Bronchial epithelial cell (primary cell): ENCODE data around the gene ACOX2. TPM values are rescaled to one million over a fixed set of nuclear protein-coding genes. Genes with fewer than 3 reads are reported as not detected.

ENCODE experiments used
- DNase-seq: peaks from one replicate; pipeline ENCODE4 v3.0.0-alpha.2; 2010; ENCODE audit warnings: low read depth
- FAIRE-seq: peaks from 2 replicates; lab custom pipeline; 2011; peaks lifted over from hg19 to GRCh38; lab: Jason Lieb, UNC
- H3K27me3 ChIP-seq: 2 replicates; pipeline ENCODE4 v1.5.1; 2011; ENCODE audit warnings: low read length; ENCODE audit not compliant: control insufficient read depth, insufficient read depth
- H3K36me3 ChIP-seq: 2 replicates; pipeline ENCODE4 v1.5.1; 2011; ENCODE audit warnings: low read length; ENCODE audit not compliant: control insufficient read depth, insufficient read depth
- H3K4me3 ChIP-seq: 2 replicates; pipeline ENCODE4 v1.5.1; 2011; ENCODE audit warnings: mild to moderate bottlenecking, low read depth, low read length, control low read depth
- CTCF ChIP-seq: IDR thresholded peaks from 2 replicates; pipeline ENCODE4 v1.5.1; 2011; ENCODE audit warnings: mild to moderate bottlenecking, moderate library complexity, low read length, control low read depth, inconsistent platforms; ENCODE audit not compliant: insufficient read depth, severe bottlenecking
- total RNA-seq: library from RNA; depleted of rRNA; stranded (reverse); fragments of >200 nt; gene quantifications from 2 replicates; pipeline ENCODE4 v1.2.1, GENCODE V29; 2014

The ACOX2 gene
- total RNA-seq, 1 donor from 2014 or later, result 0.26 TPM

- no peaks in the 10 kb centered on the region for H3K36me3 ChIP-seq
- FAIRE-seq (no peak), DNase-seq (no peak)
- no peak overlapping the region for H3K4me3 ChIP-seq
- H3K27me3 ChIP-seq, result no peaks in the 10 kb centered on the region
- no peak for TF ChIP-seq CTCF
Measured at GRCh38 chr3:58502872-58503271, 34.1 kb downstream of the ACOX2 start.

- DNase-seq (no peak), FAIRE-seq (no peak)
- Histone ChIP-seq H3K36me3 (no peaks in the 10 kb centered on the region), H3K27me3 (no peaks in the 10 kb centered on the region), H3K4me3 (no peak overlapping the region)
- no peak for TF ChIP-seq CTCF
Measured at GRCh38 chr3:58497097-58497496, 39.9 kb downstream of the ACOX2 start.

- TF ChIP-seq CTCF, result no peak
- H3K36me3 ChIP-seq, result no peaks in the 10 kb centered on the region
- no peak overlapping the region for H3K4me3 ChIP-seq
- DNase-seq (no peak), FAIRE-seq (no peak)
- H3K27me3 ChIP-seq, result no peaks in the 10 kb centered on the region
Measured at GRCh38 chr3:58496206-58496857, 40.7 kb downstream of the ACOX2 start.

GRCh38 chr3:58495101-58495500 is 41.9 kb downstream of the ACOX2 start:
- DNase-seq (no peak), FAIRE-seq (no peak)
- no peak overlapping the region for H3K4me3 ChIP-seq
- H3K27me3 ChIP-seq, result no peaks in the 10 kb centered on the region
- no peak for TF ChIP-seq CTCF
- no peaks in the 10 kb centered on the region for H3K36me3 ChIP-seq

GRCh38 chr3:58494107-58494506 is 42.9 kb downstream of the ACOX2 start:
- no peak for DNase-seq
- TF ChIP-seq CTCF, result no peak
- H3K36me3 ChIP-seq, result no peaks in the 10 kb centered on the region
- no peak for FAIRE-seq
- no peaks in the 10 kb centered on the region for H3K27me3 ChIP-seq
- no peak overlapping the region for H3K4me3 ChIP-seq

- TF ChIP-seq CTCF, result no peak
- Histone ChIP-seq H3K36me3 (no peaks in the 10 kb centered on the region), H3K27me3 (no peaks in the 10 kb centered on the region), H3K4me3 (peak overlapping the region; percentile 52)
- no peak for DNase-seq
- no peak for FAIRE-seq
Measured at GRCh38 chr3:58492494-58492905, 44.5 kb downstream of the ACOX2 start.
